ENCODE data around the gene CNTFR. TPM values are rescaled to one million over a fixed set of nuclear protein-coding genes. Genes with fewer than 3 reads are reported as not detected.
A peak's percentile ranks its signal among the peaks of the same experiment; 100 is the strongest.

The CNTFR gene
- total and polyA plus RNA-seq, 12 donors: 1.1 to 15.2 (median 3.8) TPM

- Histone ChIP-seq H3K27me3 (peaks cover 25% of the 10 kb centered on the region), H3K4me1 (replicated peaks in 1 of 2) (peaks cover 0 to 4% of the 10 kb centered on the region in 2 donors), H3K27ac (peak overlapping the region in 1 of 5 donors; percentile 29), H3K36me3 (replicated peaks in 1 of 2) (no peaks in the 10 kb centered on the region), H3K4me3 (no peak overlapping the region), H3K9me3 (replicated peaks in 1 of 3) (no peaks in the 10 kb centered on the region)
- DNase-seq: peak in 3 of 7 donors; percentile 43 to 74 (median 46)
- 10 to 21% (median 14%) methylated on average over 8 to 26 of the region's 26 CpGs for WGBS, 4 donors
- TF ChIP-seq CTCF (IDR thresholded peaks at IDR 0.05) (no peak), POLR2A (IDR thresholded peaks at IDR 0.05) (no peak)
- intact Hi-C loops (cut with DNase I): loop anchor here (5.0 to 10.0 kb wide), 3 partner anchors 46 to 191 kb away; no protein-coding TSS in a partner anchor
Measured at GRCh38 chr9:34592895-34593601, 3.5 kb upstream of the CNTFR start.

GRCh38 chr9:34591917-34592866 is 2.7 kb upstream of the CNTFR start:
- Histone ChIP-seq H3K4me1 (replicated peaks in 1 of 2) (peaks cover 0 to 4% of the 10 kb centered on the region in 2 donors), H3K27me3 (peaks cover 25% of the 10 kb centered on the region), H3K36me3 (replicated peaks in 1 of 2) (no peaks in the 10 kb centered on the region), H3K27ac (no peak overlapping the region), H3K4me3 (no peak overlapping the region), H3K9me3 (replicated peaks in 1 of 3) (no peaks in the 10 kb centered on the region)
- intact Hi-C loops (cut with DNase I): loop anchor here (2.0 to 10.0 kb wide), 4 partner anchors 41 to 190 kb away; no protein-coding TSS in a partner anchor
- no peak for DNase-seq
- 29 to 63% (median 42%) methylated on average over 8 to 16 of the region's 16 CpGs for WGBS, 4 donors
- peak in 2 of 6 experiments; percentile 7 to 31 for TF ChIP-seq CTCF (IDR thresholded peaks at IDR 0.05)
- TF ChIP-seq POLR2A (IDR thresholded peaks at IDR 0.05): no peak

- no peaks in the 10 kb centered on the region for H3K36me3 ChIP-seq (replicated peaks in 1 of 2)
- H3K27ac ChIP-seq: peak overlapping the region in 2 of 5 donors; percentile 13 to 29
- WGBS, 4 donors: 0 to 19% (median 15%) methylated on average over 10 to 60 of the region's 60 CpGs
- H3K4me1 ChIP-seq (replicated peaks in 1 of 2): peaks cover 0 to 4% of the 10 kb centered on the region in 2 donors
- DNase-seq: peak; percentile 75 to 90 (median 86)
- peaks cover 25% of the 10 kb centered on the region for H3K27me3 ChIP-seq
- H3K4me3 ChIP-seq: peak overlapping the region in 1 of 4 donors; percentile 25
- no peaks in the 10 kb centered on the region for H3K9me3 ChIP-seq (replicated peaks in 1 of 3)
- TF ChIP-seq POLR2A (IDR thresholded peaks at IDR 0.05): no peak
- TF ChIP-seq CTCF (IDR thresholded peaks at IDR 0.05): peak; percentile 78 to 96 (median 86)
- intact Hi-C loops (cut with DNase I): loop anchor here (2.0 to 10.0 kb wide), 4 partner anchors 41 to 189 kb away; no protein-coding TSS in a partner anchor
Measured at GRCh38 chr9:34591248-34591916, 1.9 kb upstream of the CNTFR start.
